CD4-positive, alpha-beta T cell treated with Interferon gamma for 1 hour (primary cell): Measurements from ENCODE around the gene SLC25A25.
"Not testable (repeated sequence)": the region's sequence is repeated elsewhere in the genome, so short reads cannot be mapped to it uniquely, and the experiment has no call there.

ENCODE experiments used
- DNase-seq: peaks from one replicate; pipeline ENCODE4 v3.0.0-alpha.2; 2020

SLC25A25 gene

GRCh38 chr9:128098297-128099230 lies 30.5 kb downstream of the SLC25A25 start:
- peak; percentile 83 for DNase-seq

- DNase-seq, result no peak
Measured at GRCh38 chr9:128099231-128099931, 31.3 kb downstream of the SLC25A25 start.

- no peak for DNase-seq
Measured at GRCh38 chr9:128099932-128100491, 32.0 kb downstream of the SLC25A25 start.

GRCh38 chr9:128100581-128100980 lies 32.5 kb downstream of the SLC25A25 start:
- DNase-seq, result no peak

- DNase-seq, result no peak
Measured at GRCh38 chr9:128101231-128101661, 33.2 kb downstream of the SLC25A25 start.

GRCh38 chr9:128101690-128102089 lies 33.7 kb downstream of the SLC25A25 start:
- DNase-seq, result no peak

- DNase-seq, result no peak
Measured at GRCh38 chr9:128102196-128102595, 34.2 kb downstream of the SLC25A25 start.

GRCh38 chr9:128102861-128103588 lies 35.0 kb downstream of the SLC25A25 start:
- DNase-seq, result no peak

GRCh38 chr9:128103589-128103962 lies 35.5 kb downstream of the SLC25A25 start:
- DNase-seq, result peak; percentile 18

GRCh38 chr9:128104171-128104618 lies 36.2 kb downstream of the SLC25A25 start:
- no peak for DNase-seq

GRCh38 chr9:128105538-128106175 lies 37.6 kb downstream of the SLC25A25 start:
- DNase-seq, result no peak

- DNase-seq, result no peak
Measured at GRCh38 chr9:128106181-128106939, 38.3 kb downstream of the SLC25A25 start.

GRCh38 chr9:128106940-128107467 lies 39.0 kb downstream of the SLC25A25 start:
- no peak for DNase-seq

- DNase-seq, result no peak
Measured at GRCh38 chr9:128107468-128108268, 39.6 kb downstream of the SLC25A25 start.

GRCh38 chr9:128108269-128109049 lies 40.4 kb downstream of the SLC25A25 start:
- no peak for DNase-seq

- DNase-seq, result no peak
Measured at GRCh38 chr9:128109050-128109709, 41.1 kb downstream of the SLC25A25 start.

GRCh38 chr9:128111726-128112125 lies 43.7 kb downstream of the SLC25A25 start:
- DNase-seq, result not testable (repeated sequence)

GRCh38 chr9:128113526-128114325 lies 45.7 kb downstream of the SLC25A25 start:
- no peak for DNase-seq
